Neural progenitor cell (in vitro differentiated cells): ENCODE measurements around the gene SLC25A52. TPM values are rescaled to one million over a fixed set of nuclear protein-coding genes. Genes with fewer than 3 reads are reported as not detected.

ENCODE experiments used
- DNase-seq: peaks from one replicate; pipeline ENCODE4 v3.0.0-alpha.2; 2016; ENCODE audit warnings: low spot score
- H2AFZ ChIP-seq: fragments of 200-600 bp; sonication (generic); replicated peaks from 2 replicates; pipeline ENCODE4 v1.6.1; 2016; ENCODE audit warnings: antibody characterized with exemption
- H3F3A ChIP-seq: fragments of 200-600 bp; sonication (generic); 2 replicates; pipeline ENCODE4 v1.6.1; 2016; ENCODE audit warnings: antibody characterized with exemption, low read depth
- H3K27ac ChIP-seq: fragments of 200-600 bp; sonication (generic); 2 replicates; pipeline ENCODE4 v1.5.1; 2016; ENCODE audit warnings: mild to moderate bottlenecking
- H3K27me3 ChIP-seq: fragments of 200-600 bp; sonication (generic); 2 replicates; pipeline ENCODE4 v1.6.1; 2016; ENCODE audit warnings: mild to moderate bottlenecking, moderate library complexity
- H3K36me3 ChIP-seq: fragments of 200-600 bp; sonication (generic); 2 replicates; pipeline ENCODE4 v1.5.1; 2016
- H3K4me1 ChIP-seq: fragments of 200-600 bp; sonication (generic); 2 replicates; pipeline ENCODE4 v1.6.1; 2016; ENCODE audit warnings: mixed run types
- H3K4me2 ChIP-seq: fragments of 200-600 bp; sonication (generic); 2 replicates; pipeline ENCODE4 v1.6.1; 2016
- H3K4me3 ChIP-seq: fragments of 200-600 bp; sonication (generic); 2 replicates; pipeline ENCODE4 v1.5.1; 2016
- H3K79me2 ChIP-seq: fragments of 200-600 bp; sonication (generic); 2 replicates; pipeline ENCODE4 v1.6.1; 2016; ENCODE audit warnings: low read depth
- H3K9ac ChIP-seq: fragments of 200-600 bp; sonication (generic); 2 replicates; pipeline ENCODE4 v1.6.1; 2016
- H3K9me3 ChIP-seq: fragments of 200-600 bp; sonication (generic); 2 replicates; pipeline ENCODE4 v1.5.1; 2016; ENCODE audit warnings: low read depth
- H4K20me1 ChIP-seq: fragments of 200-600 bp; sonication (generic); 2 replicates; pipeline ENCODE4 v1.6.1; 2016; ENCODE audit warnings: low read depth
- H3K27ac Mint-ChIP-seq: 3 replicates; pipeline ENCODE4 v1.8.0; 2021; ENCODE audit warnings: mixed read lengths
- H3K27me3 Mint-ChIP-seq: 2 replicates; pipeline ENCODE4 v1.8.0; 2022; ENCODE audit warnings: low read depth, mild to moderate bottlenecking, inconsistent platforms, moderate library complexity, mixed read lengths; ENCODE audit not compliant: insufficient read depth
- H3K36me3 Mint-ChIP-seq: 3 replicates; pipeline ENCODE4 v1.8.0; 2021; ENCODE audit warnings: mixed read lengths
- H3K4me1 Mint-ChIP-seq: 3 replicates; pipeline ENCODE4 v1.8.0; 2021; ENCODE audit warnings: mixed read lengths
- H3K4me3 Mint-ChIP-seq: 3 replicates; pipeline ENCODE4 v1.8.0; 2021; ENCODE audit warnings: mild to moderate bottlenecking, moderate library complexity, mixed read lengths
- H3K9me3 Mint-ChIP-seq: 3 replicates; pipeline ENCODE4 v1.8.0; 2020; ENCODE audit warnings: mixed read lengths
- EZH2 ChIP-seq: fragments of 200-600 bp; sonication (generic); IDR thresholded peaks from 2 replicates; pipeline ENCODE4 v1.6.1; 2017; ENCODE audit warnings: antibody characterized with exemption, mild to moderate bottlenecking, moderate library complexity
- EZH2phosphoT487 ChIP-seq: fragments of 200-600 bp; sonication (generic); IDR thresholded peaks from 2 replicates; pipeline ENCODE4 v1.6.1; 2017; ENCODE audit warnings: antibody characterized with exemption
- total RNA-seq: library from RNA; depleted of rRNA; stranded (reverse); fragments of >200 nt; gene quantifications from 2 replicates; pipeline ENCODE4 v1.2.3, GENCODE V29; 2015; ENCODE audit warnings: low replicate concordance
- TF ChIP-seq, protein P1 (sequence below): fragments of 200-600 bp; sonication (generic); IDR thresholded peaks from 2 replicates; pipeline ENCODE4 v1.5.1; 2017; ENCODE audit warnings: antibody characterized with exemption, mild to moderate bottlenecking

The SLC25A52 gene
- total RNA-seq, 1 donor from 2014 or later, result not detected

DNA sequence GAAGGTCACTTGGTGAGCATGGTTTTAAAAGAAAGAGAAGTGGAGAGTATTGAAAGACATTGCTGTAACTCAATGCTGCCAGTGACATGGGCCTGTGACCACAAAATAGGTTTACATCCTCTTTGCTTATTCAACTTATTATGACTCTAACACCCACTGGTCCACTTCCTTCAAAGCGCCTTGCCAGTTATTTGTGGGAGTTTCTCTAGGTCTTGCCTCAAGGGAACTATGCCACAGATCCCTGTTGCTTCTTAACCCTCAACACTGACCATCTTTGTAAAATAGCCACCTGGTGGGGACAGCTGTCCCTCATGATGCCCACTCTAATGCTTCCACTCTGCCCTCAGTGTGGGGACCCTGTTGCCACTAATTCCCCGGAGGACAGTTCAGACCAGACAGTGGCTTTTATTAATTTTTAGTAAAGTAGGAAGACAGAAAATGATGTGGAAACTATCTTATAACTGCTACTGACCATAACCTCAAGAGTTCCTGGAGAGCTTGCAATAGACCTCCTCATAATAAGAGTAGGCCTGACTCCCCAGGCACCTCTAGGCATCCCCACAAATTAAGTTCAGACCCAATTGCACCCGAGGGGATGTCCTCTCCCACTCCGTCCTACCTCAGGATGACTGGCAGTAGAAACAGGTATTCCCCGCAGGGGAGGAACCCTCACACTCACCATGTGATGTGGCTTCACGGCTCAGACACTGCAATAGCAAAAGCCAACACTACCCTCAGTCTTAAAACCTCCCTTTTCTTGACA, 31.3 kb upstream of the SLC25A52 start:
- Histone ChIP-seq H3K4me3 (no peak overlapping the region), H2AFZ (no peak overlapping the region), H3K4me1 (no peaks in the 10 kb centered on the region), H3K4me2 (no peak overlapping the region), H4K20me1 (no peaks in the 10 kb centered on the region), H3K27me3 (no peaks in the 10 kb centered on the region), H3K9ac (no peak overlapping the region), H3K27ac (no peak overlapping the region), H3K79me2 (no peaks in the 10 kb centered on the region), H3F3A (no peaks in the 10 kb centered on the region), H3K36me3 (no peaks in the 10 kb centered on the region), H3K9me3 (no peaks in the 10 kb centered on the region)
- Mint-ChIP-seq H3K9me3 (no peaks in the 10 kb centered on the region), H3K36me3 (no peaks in the 10 kb centered on the region), H3K27me3 (peaks cover 3% of the 10 kb centered on the region), H3K4me1 (peaks cover 7% of the 10 kb centered on the region), H3K4me3 (no peak overlapping the region), H3K27ac (no peak overlapping the region)
- DNase-seq, result no peak
- TF ChIP-seq EZH2 (no peak), EZH2phosphoT487 (no peak)
- TF ChIP-seq, protein P1, sequence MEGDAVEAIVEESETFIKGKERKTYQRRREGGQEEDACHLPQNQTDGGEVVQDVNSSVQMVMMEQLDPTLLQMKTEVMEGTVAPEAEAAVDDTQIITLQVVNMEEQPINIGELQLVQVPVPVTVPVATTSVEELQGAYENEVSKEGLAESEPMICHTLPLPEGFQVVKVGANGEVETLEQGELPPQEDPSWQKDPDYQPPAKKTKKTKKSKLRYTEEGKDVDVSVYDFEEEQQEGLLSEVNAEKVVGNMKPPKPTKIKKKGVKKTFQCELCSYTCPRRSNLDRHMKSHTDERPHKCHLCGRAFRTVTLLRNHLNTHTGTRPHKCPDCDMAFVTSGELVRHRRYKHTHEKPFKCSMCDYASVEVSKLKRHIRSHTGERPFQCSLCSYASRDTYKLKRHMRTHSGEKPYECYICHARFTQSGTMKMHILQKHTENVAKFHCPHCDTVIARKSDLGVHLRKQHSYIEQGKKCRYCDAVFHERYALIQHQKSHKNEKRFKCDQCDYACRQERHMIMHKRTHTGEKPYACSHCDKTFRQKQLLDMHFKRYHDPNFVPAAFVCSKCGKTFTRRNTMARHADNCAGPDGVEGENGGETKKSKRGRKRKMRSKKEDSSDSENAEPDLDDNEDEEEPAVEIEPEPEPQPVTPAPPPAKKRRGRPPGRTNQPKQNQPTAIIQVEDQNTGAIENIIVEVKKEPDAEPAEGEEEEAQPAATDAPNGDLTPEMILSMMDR, result no peak

DNA sequence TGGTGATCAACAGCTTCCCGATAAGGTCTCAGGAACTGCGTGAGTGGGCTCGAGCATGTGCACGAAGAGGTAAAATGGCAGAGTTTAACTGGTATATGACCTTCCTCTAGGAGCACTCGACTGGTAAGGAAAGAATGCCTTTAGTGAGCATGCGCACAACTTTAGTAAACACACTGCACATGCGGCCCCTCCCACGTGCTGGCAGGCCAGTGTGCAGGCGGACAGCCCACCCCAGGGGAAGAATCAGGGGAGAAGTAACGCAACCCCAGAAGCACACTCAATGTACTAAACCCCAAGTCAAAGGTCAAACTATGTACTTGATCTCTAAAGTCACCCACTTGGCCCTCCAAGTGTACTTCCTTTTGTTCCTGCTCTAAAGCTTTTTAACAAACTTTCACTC, 28.7 kb upstream of the SLC25A52 start:
- Mint-ChIP-seq H3K9me3 (no peaks in the 10 kb centered on the region), H3K4me3 (no peak overlapping the region), H3K4me1 (peaks cover 5% of the 10 kb centered on the region), H3K27me3 (peaks cover 3% of the 10 kb centered on the region), H3K27ac (no peak overlapping the region), H3K36me3 (no peaks in the 10 kb centered on the region)
- Histone ChIP-seq H4K20me1 (no peaks in the 10 kb centered on the region), H3F3A (no peaks in the 10 kb centered on the region), H3K79me2 (no peaks in the 10 kb centered on the region), H3K27me3 (no peaks in the 10 kb centered on the region), H3K4me1 (no peaks in the 10 kb centered on the region), H3K9ac (no peak overlapping the region), H3K36me3 (no peaks in the 10 kb centered on the region), H3K27ac (no peak overlapping the region), H3K4me3 (no peak overlapping the region), H3K4me2 (no peak overlapping the region), H3K9me3 (no peaks in the 10 kb centered on the region), H2AFZ (no peak overlapping the region)
- TF ChIP-seq, protein P1, result no peak
- TF ChIP-seq EZH2phosphoT487, result no peak
- no peak for TF ChIP-seq EZH2
- no peak for DNase-seq

DNA sequence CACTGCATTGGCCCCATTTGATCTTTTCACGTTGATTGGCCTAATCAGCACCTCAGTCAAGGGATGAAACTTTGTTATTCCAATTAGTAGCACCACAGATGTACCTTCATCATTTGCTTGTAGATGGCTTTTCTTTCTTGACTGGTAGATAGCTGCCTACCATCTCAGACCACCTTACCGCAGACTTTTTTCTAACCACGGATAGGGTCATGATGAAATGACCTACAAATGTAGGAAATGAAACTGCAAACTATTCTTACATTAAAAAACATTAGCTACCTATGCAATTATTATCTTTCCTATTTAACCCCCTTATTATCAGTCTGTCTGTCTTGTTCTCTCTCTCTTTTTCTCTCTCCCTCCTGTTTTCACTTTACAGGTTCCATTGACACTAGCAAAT, 22.4 kb upstream of the SLC25A52 start:
- H3K9me3 ChIP-seq, result peaks cover 9% of the 10 kb centered on the region
- TF ChIP-seq, protein P1, result no peak
- no peak for TF ChIP-seq EZH2phosphoT487
- no peak for TF ChIP-seq EZH2
- no peak overlapping the region for H2AFZ ChIP-seq
- H3K27me3 ChIP-seq, result no peaks in the 10 kb centered on the region
- H3F3A ChIP-seq, result no peaks in the 10 kb centered on the region
- H3K27ac ChIP-seq, result no peak overlapping the region
- no peaks in the 10 kb centered on the region for H3K79me2 ChIP-seq
- no peak overlapping the region for H3K4me3 ChIP-seq
- no peaks in the 10 kb centered on the region for H3K4me1 ChIP-seq
- H3K36me3 ChIP-seq, result no peaks in the 10 kb centered on the region
- Mint-ChIP-seq H3K9me3 (peaks cover 13% of the 10 kb centered on the region), H3K36me3 (peaks cover 4% of the 10 kb centered on the region), H3K27ac (no peak overlapping the region), H3K27me3 (peaks cover 2% of the 10 kb centered on the region), H3K4me1 (no peaks in the 10 kb centered on the region), H3K4me3 (no peak overlapping the region)
- H3K9ac ChIP-seq, result no peak overlapping the region
- H4K20me1 ChIP-seq, result no peaks in the 10 kb centered on the region
- no peak overlapping the region for H3K4me2 ChIP-seq
- DNase-seq, result no peak
